H9 (cell line): Measurements from ENCODE around the gene CPEB2. TPM values are rescaled to one million over a fixed set of nuclear protein-coding genes. Genes with fewer than 3 reads are reported as not detected.

ENCODE experiments used
- DNase-seq: peaks from one replicate; pipeline ENCODE4 v3.0.0-alpha.2; 2017
- H2AFZ ChIP-seq: one replicate; pipeline ENCODE4 v1.6.1; 2013; ENCODE audit warnings: mild to moderate bottlenecking, low read length, control low read depth, moderate library complexity
- H2AK5ac ChIP-seq: 2 replicates; pipeline ENCODE4 v1.6.1; 2013; ENCODE audit warnings: low read length, control low read depth, mixed read lengths; ENCODE audit not compliant: insufficient read length
- H2BK120ac ChIP-seq: one replicate; pipeline ENCODE4 v1.6.1; 2013; ENCODE audit warnings: low read depth, mild to moderate bottlenecking, low read length, control low read depth, inconsistent platforms; ENCODE audit not compliant: poor library complexity, severe bottlenecking
- H2BK12ac ChIP-seq: 2 replicates; pipeline ENCODE4 v1.6.1; 2013; ENCODE audit warnings: low read length, control low read depth, mixed read lengths, low read depth; ENCODE audit not compliant: insufficient read length
- H2BK15ac ChIP-seq: 2 replicates; pipeline ENCODE4 v1.6.1; 2013; ENCODE audit warnings: low read depth, low read length, control low read depth
- H2BK20ac ChIP-seq: one replicate; pipeline ENCODE4 v1.6.1; 2013; ENCODE audit warnings: low read depth, mild to moderate bottlenecking, low read length, control low read depth, inconsistent platforms; ENCODE audit not compliant: poor library complexity, severe bottlenecking
- H2BK5ac ChIP-seq: 2 replicates; pipeline ENCODE4 v1.6.1; 2013; ENCODE audit warnings: low read length, control low read depth, mixed read lengths; ENCODE audit not compliant: insufficient read length
- H3K14ac ChIP-seq: 2 replicates; pipeline ENCODE4 v1.6.1; 2013; ENCODE audit warnings: low read length, control low read depth; ENCODE audit not compliant: insufficient read depth
- H3K18ac ChIP-seq: 2 replicates; pipeline ENCODE4 v1.6.1; 2013; ENCODE audit warnings: low read depth, mild to moderate bottlenecking, mixed read lengths, low read length, control low read depth; ENCODE audit not compliant: insufficient read length
- H3K23ac ChIP-seq: 2 replicates; pipeline ENCODE4 v1.6.1; 2013; ENCODE audit warnings: low read length, control low read depth, mixed read lengths, low read depth; ENCODE audit not compliant: insufficient read length
- H3K23me2 ChIP-seq: 2 replicates; pipeline ENCODE4 v1.6.1; 2013; ENCODE audit warnings: low read depth, mild to moderate bottlenecking, mixed read lengths, low read length, control low read depth; ENCODE audit not compliant: insufficient read length, poor library complexity, severe bottlenecking
- H3K27ac ChIP-seq: 2 replicates; pipeline ENCODE4 v1.5.1; 2013; ENCODE audit warnings: low read length, control low read depth, mixed read lengths, low read depth; ENCODE audit not compliant: insufficient read length
- H3K27me3 ChIP-seq: 2 replicates; pipeline ENCODE4 v1.6.1; 2013; ENCODE audit warnings: low read length, control low read depth, inconsistent platforms; ENCODE audit not compliant: insufficient read depth
- H3K4ac ChIP-seq: 2 replicates; pipeline ENCODE4 v1.6.1; 2013; ENCODE audit warnings: low read depth, mild to moderate bottlenecking, control low read depth, inconsistent platforms, low read length, moderate library complexity
- H3K4me1 ChIP-seq: 2 replicates; pipeline ENCODE4 v1.6.1; 2013; ENCODE audit warnings: low read length, control low read depth, inconsistent platforms; ENCODE audit not compliant: insufficient read depth
- H3K4me2 ChIP-seq: 2 replicates; pipeline ENCODE4 v1.6.1; 2013; ENCODE audit warnings: low read length, control low read depth, mixed read lengths; ENCODE audit not compliant: insufficient read length, insufficient read depth
- H3K56ac ChIP-seq: 2 replicates; pipeline ENCODE4 v1.6.1; 2013; ENCODE audit warnings: low read depth, mild to moderate bottlenecking, mixed read lengths, low read length, control low read depth; ENCODE audit not compliant: insufficient read length
- H3K79me1 ChIP-seq: 2 replicates; pipeline ENCODE4 v1.6.1; 2013; ENCODE audit warnings: low read depth, mild to moderate bottlenecking, moderate library complexity, low read length, control low read depth, inconsistent platforms; ENCODE audit not compliant: insufficient read depth, poor library complexity, severe bottlenecking
- H3K79me2 ChIP-seq: 2 replicates; pipeline ENCODE4 v1.6.1; 2013; ENCODE audit warnings: low read length, control low read depth, inconsistent platforms; ENCODE audit not compliant: insufficient read depth
- H3K9ac ChIP-seq: 2 replicates; pipeline ENCODE4 v1.6.1; 2013; ENCODE audit warnings: low read length, control low read depth, mixed read lengths; ENCODE audit not compliant: insufficient read length; ENCODE audit errors: extremely low read depth
- H3K9me3 ChIP-seq: one replicate; pipeline ENCODE4 v1.6.1; 2013; ENCODE audit warnings: low read depth, low read length, inconsistent platforms; ENCODE audit not compliant: control insufficient read depth
- H3T11ph ChIP-seq: one replicate; pipeline ENCODE4 v1.6.1; 2013; ENCODE audit warnings: mild to moderate bottlenecking, low read length, control low read depth, inconsistent platforms
- H4K20me1 ChIP-seq: one replicate; pipeline ENCODE4 v1.6.1; 2013; ENCODE audit not compliant: control insufficient read depth, insufficient read length, insufficient read depth
- H4K5ac ChIP-seq: 2 replicates; pipeline ENCODE4 v1.6.1; 2013; ENCODE audit warnings: low read depth, mild to moderate bottlenecking, mixed read lengths, low read length, control low read depth; ENCODE audit not compliant: insufficient read length
- H4K8ac ChIP-seq: replicated peaks from 2 replicates; pipeline ENCODE4 v1.6.1; 2013; ENCODE audit warnings: low read length, control low read depth, mixed read lengths, low read depth; ENCODE audit not compliant: insufficient read length
- H4K91ac ChIP-seq: 2 replicates; pipeline ENCODE4 v1.6.1; 2013; ENCODE audit warnings: low read depth, mild to moderate bottlenecking, moderate library complexity, mixed read lengths, low read length, control low read depth; ENCODE audit not compliant: insufficient read length
- H3K27ac Mint-ChIP-seq, 3 experiments: 2 replicates in 2 of 3; 3 replicates in 1 of 3; pipeline ENCODE4 v1.8.0; 2020 to 2021; ENCODE audit warnings: mixed read lengths in 3 of 3, mild to moderate bottlenecking in 1 of 3, moderate library complexity in 1 of 3
- H3K27me3 Mint-ChIP-seq: 2 replicates; pipeline ENCODE4 v1.8.0; 2021; ENCODE audit warnings: low read depth, mild to moderate bottlenecking, moderate library complexity, mixed read lengths
- H3K36me3 Mint-ChIP-seq, 3 experiments: 2 replicates in 2 of 3; 3 replicates in 1 of 3; pipeline ENCODE4 v1.8.0; 2020 to 2021; ENCODE audit warnings: low read depth in 3 of 3, mixed read lengths in 3 of 3; ENCODE audit not compliant: insufficient read depth in 1 of 3
- H3K4me1 Mint-ChIP-seq, 2 experiments: 2 replicates each; pipeline ENCODE4 v1.8.0; 2020; ENCODE audit warnings: mixed read lengths in 2 of 2
- H3K4me3 Mint-ChIP-seq, 2 experiments: 2 replicates in 1 of 2; 3 replicates in 1 of 2; pipeline ENCODE4 v1.8.0; 2020 to 2021; ENCODE audit warnings: mild to moderate bottlenecking in 2 of 2, mixed read lengths in 2 of 2, moderate library complexity in 1 of 2
- H3K9me3 Mint-ChIP-seq, 2 experiments: 2 replicates in 1 of 2; 3 replicates in 1 of 2; pipeline ENCODE4 v1.8.0; 2020; ENCODE audit warnings: mild to moderate bottlenecking in 2 of 2, mixed read lengths in 2 of 2, moderate library complexity in 1 of 2
- WGBS: extraction: QIAGEN DNeasy Blood & Tissue Kit; methylation state at CpG from one replicate; pipeline ENCODE4 v1.1.7; 2013; ENCODE audit warnings: missing lambda C conversion rate, low lambda C conversion rate, mixed read lengths; ENCODE audit not compliant: insufficient read length; ENCODE audit errors: extremely low coverage; 5-methylcytosine and 5-hydroxymethylcytosine counted together
- total RNA-seq: library from RNA; stranded (reverse); gene quantifications from 2 replicates; pipeline ENCODE4 v1.2.1, GENCODE V29; 2021
- TF ChIP-seq, protein P1 (sequence below): fragments of 200-600 bp; sonication (generic); conservative IDR thresholded peaks from 3 replicates; pipeline ENCODE4 v1.8.0; 2021; ENCODE audit warnings: antibody characterized with exemption, mild to moderate bottlenecking

CPEB2 gene
- total RNA-seq, 1 experiment from 2014 or later, result 1.8 TPM

- Mint-ChIP-seq H3K27me3 (no peaks in the 10 kb centered on the region), H3K27ac (no peak overlapping the region), H3K4me3 (no peak overlapping the region), H3K4me1 (no peaks in the 10 kb centered on the region), H3K9me3 (no peaks in the 10 kb centered on the region), H3K36me3 (no peaks in the 10 kb centered on the region)
- no peak overlapping the region for H3K18ac ChIP-seq
- H2BK120ac ChIP-seq, result no peak overlapping the region
- no peak overlapping the region for H2BK5ac ChIP-seq
- H3K23ac ChIP-seq, result no peak overlapping the region
- no peak overlapping the region for H3K27ac ChIP-seq
- no peak overlapping the region for H3K4me2 ChIP-seq
- H2BK12ac ChIP-seq, result no peak overlapping the region
- H4K5ac ChIP-seq, result no peak overlapping the region
- no peak overlapping the region for H2BK15ac ChIP-seq
- no peak overlapping the region for H3K4ac ChIP-seq
- no peaks in the 10 kb centered on the region for H3K23me2 ChIP-seq
- no peak overlapping the region for H3K9ac ChIP-seq
- no peak overlapping the region for H2AFZ ChIP-seq
- H2AK5ac ChIP-seq, result no peak overlapping the region
- TF ChIP-seq, protein P1, sequence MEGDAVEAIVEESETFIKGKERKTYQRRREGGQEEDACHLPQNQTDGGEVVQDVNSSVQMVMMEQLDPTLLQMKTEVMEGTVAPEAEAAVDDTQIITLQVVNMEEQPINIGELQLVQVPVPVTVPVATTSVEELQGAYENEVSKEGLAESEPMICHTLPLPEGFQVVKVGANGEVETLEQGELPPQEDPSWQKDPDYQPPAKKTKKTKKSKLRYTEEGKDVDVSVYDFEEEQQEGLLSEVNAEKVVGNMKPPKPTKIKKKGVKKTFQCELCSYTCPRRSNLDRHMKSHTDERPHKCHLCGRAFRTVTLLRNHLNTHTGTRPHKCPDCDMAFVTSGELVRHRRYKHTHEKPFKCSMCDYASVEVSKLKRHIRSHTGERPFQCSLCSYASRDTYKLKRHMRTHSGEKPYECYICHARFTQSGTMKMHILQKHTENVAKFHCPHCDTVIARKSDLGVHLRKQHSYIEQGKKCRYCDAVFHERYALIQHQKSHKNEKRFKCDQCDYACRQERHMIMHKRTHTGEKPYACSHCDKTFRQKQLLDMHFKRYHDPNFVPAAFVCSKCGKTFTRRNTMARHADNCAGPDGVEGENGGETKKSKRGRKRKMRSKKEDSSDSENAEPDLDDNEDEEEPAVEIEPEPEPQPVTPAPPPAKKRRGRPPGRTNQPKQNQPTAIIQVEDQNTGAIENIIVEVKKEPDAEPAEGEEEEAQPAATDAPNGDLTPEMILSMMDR, result no peak
- no peak overlapping the region for H3K56ac ChIP-seq
- H3K9me3 ChIP-seq, result no peaks in the 10 kb centered on the region
- H3K27me3 ChIP-seq, result no peaks in the 10 kb centered on the region
- no peaks in the 10 kb centered on the region for H4K20me1 ChIP-seq
- H2BK20ac ChIP-seq, result no peak overlapping the region
- no peak overlapping the region for H4K91ac ChIP-seq
- no peak for DNase-seq
- H4K8ac ChIP-seq, result no peak overlapping the region
- no CpG with 5 or more reads among the region's 7 CpGs for WGBS
- no peaks in the 10 kb centered on the region for H3K79me1 ChIP-seq
- no peak overlapping the region for H3T11ph ChIP-seq
- no peaks in the 10 kb centered on the region for H3K4me1 ChIP-seq
- no peaks in the 10 kb centered on the region; the same call in 1 of the 2 replicates for H3K79me2 ChIP-seq
- H3K14ac ChIP-seq, result no peak overlapping the region
Observed at GRCh38 chr4:15066140-15066539, 63.9 kb downstream of the CPEB2 start.
